MCF 10A (cell line): Measurements from ENCODE around the gene MSL2. TPM values are rescaled to one million over a fixed set of nuclear protein-coding genes. Genes with fewer than 3 reads are reported as not detected.
"Not testable (repeated sequence)": the region's sequence is repeated elsewhere in the genome, so short reads cannot be mapped to it uniquely, and the experiment has no call there.

Experiments used
- BruUV-seq: library from RNA; stranded (reverse); fragments of 400-500 nt; replicated peaks from 2 replicates; lab custom pipeline; 2021; lab: Mats Ljungman, UMichigan
- CTCF ChIA-PET: fragments of 300-600 bp; sonication (Branson Sonifier 250); formaldehyde crosslinking; extraction: SDS; loops from one replicate; lab custom pipeline; 2021; ENCODE audit warnings: antibody characterized with exemption, inconsistent platforms; lab: Yijun Ruan, JAX
- POLR2A ChIA-PET: fragments of 300-600, 350-650 bp; sonication (Branson Sonifier 250); formaldehyde crosslinking; extraction: SDS; loops from one replicate; lab custom pipeline; 2020; ENCODE audit warnings: antibody characterized with exemption, inconsistent platforms; lab: Yijun Ruan, JAX
- DNase-seq: peaks from one replicate; pipeline ENCODE4 v3.0.0-alpha.2; 2018; ENCODE audit not compliant: unreplicated experiment
- H3K27ac Mint-ChIP-seq: one replicate; pipeline ENCODE4 v1.8.0; 2022; ENCODE audit warnings: mild to moderate bottlenecking, low read depth, mixed read lengths; ENCODE audit not compliant: unreplicated experiment
- H3K27me3 Mint-ChIP-seq: one replicate; pipeline ENCODE4 v1.8.0; 2022; ENCODE audit warnings: mixed read lengths; ENCODE audit not compliant: insufficient read depth, unreplicated experiment
- H3K36me3 Mint-ChIP-seq: one replicate; pipeline ENCODE4 v1.8.0; 2022; ENCODE audit warnings: mild to moderate bottlenecking, moderate library complexity, mixed read lengths; ENCODE audit not compliant: insufficient read depth, unreplicated experiment
- H3K4me1 Mint-ChIP-seq: one replicate; pipeline ENCODE4 v1.8.0; 2022; ENCODE audit warnings: mixed read lengths; ENCODE audit not compliant: insufficient read depth, unreplicated experiment
- H3K4me3 Mint-ChIP-seq: one replicate; pipeline ENCODE4 v1.8.0; 2022; ENCODE audit warnings: mild to moderate bottlenecking, moderate library complexity, mixed read lengths; ENCODE audit not compliant: unreplicated experiment
- H3K9me3 Mint-ChIP-seq: one replicate; pipeline ENCODE4 v1.8.0; 2022; ENCODE audit warnings: mixed read lengths; ENCODE audit not compliant: unreplicated experiment
- intact Hi-C: fragments of 100-400 bp; cut with micrococcal nuclease; formaldehyde crosslinking; loops from 2 replicates; pipeline ENCODE4 v1.14.1; 2022
- total RNA-seq: library from RNA; stranded (reverse); gene quantifications from 2 replicates; pipeline ENCODE4 v1.2.3, GENCODE V29; 2022
- TF ChIP-seq, protein P1 (sequence below): fragments of 200-600 bp; IDR thresholded peaks from one replicate; pipeline ENCODE4 v1.8.0; 2022; ENCODE audit warnings: antibody characterized with exemption, mild to moderate bottlenecking; ENCODE audit not compliant: unreplicated experiment

Gene MSL2
- total RNA-seq, 1 experiment from 2014 or later, result 33.4 TPM

- no peak for DNase-seq
- peaks cover 28% of the 10 kb centered on the region for H3K36me3 Mint-ChIP-seq
- POLR2A ChIA-PET, result interaction anchor here (0.6 to 2.5 kb wide), 5 partner anchors 8 to 45 kb away, joined by 3 to 12 read pairs (median 4); partner anchors contain the start of gene MSL2
- no peaks in the 10 kb centered on the region for H3K27me3 Mint-ChIP-seq
- intact Hi-C loops, result no loop called here
- CTCF ChIA-PET, result interaction anchor here (0.6 to 1.3 kb wide), 3 partner anchors 11 to 337 kb away, joined by 3 read pairs; no protein-coding TSS in a partner anchor
- no peak overlapping the region for H3K27ac Mint-ChIP-seq
- TF ChIP-seq, protein P1, sequence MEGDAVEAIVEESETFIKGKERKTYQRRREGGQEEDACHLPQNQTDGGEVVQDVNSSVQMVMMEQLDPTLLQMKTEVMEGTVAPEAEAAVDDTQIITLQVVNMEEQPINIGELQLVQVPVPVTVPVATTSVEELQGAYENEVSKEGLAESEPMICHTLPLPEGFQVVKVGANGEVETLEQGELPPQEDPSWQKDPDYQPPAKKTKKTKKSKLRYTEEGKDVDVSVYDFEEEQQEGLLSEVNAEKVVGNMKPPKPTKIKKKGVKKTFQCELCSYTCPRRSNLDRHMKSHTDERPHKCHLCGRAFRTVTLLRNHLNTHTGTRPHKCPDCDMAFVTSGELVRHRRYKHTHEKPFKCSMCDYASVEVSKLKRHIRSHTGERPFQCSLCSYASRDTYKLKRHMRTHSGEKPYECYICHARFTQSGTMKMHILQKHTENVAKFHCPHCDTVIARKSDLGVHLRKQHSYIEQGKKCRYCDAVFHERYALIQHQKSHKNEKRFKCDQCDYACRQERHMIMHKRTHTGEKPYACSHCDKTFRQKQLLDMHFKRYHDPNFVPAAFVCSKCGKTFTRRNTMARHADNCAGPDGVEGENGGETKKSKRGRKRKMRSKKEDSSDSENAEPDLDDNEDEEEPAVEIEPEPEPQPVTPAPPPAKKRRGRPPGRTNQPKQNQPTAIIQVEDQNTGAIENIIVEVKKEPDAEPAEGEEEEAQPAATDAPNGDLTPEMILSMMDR, result no peak
- TSS peak; percentile 16 for BruUV-seq
- H3K4me1 Mint-ChIP-seq, result peaks cover 46% of the 10 kb centered on the region
- no peak overlapping the region for H3K4me3 Mint-ChIP-seq
- H3K9me3 Mint-ChIP-seq, result no peaks in the 10 kb centered on the region
Measured at GRCh38 chr3:136151219-136151618, 44.9 kb downstream of the MSL2 start.

GRCh38 chr3:136149667-136150066, 46.5 kb downstream of the MSL2 start:
- TF ChIP-seq, protein P1, result no peak
- no peaks in the 10 kb centered on the region for H3K9me3 Mint-ChIP-seq
- H3K36me3 Mint-ChIP-seq, result peaks cover 42% of the 10 kb centered on the region
- peak; percentile 27 for DNase-seq
- peaks cover 46% of the 10 kb centered on the region for H3K4me1 Mint-ChIP-seq
- POLR2A ChIA-PET, result interaction anchor here (0.8 to 2.5 kb wide), 2 partner anchors 43 to 47 kb away, joined by 5 to 12 read pairs; partner anchors contain the start of gene MSL2
- no peak overlapping the region for H3K4me3 Mint-ChIP-seq
- peak overlapping the region; percentile 5 for H3K27ac Mint-ChIP-seq
- intact Hi-C loops, result no loop called here
- CTCF ChIA-PET, result interaction anchor here (0.9 kb wide), 1 partner anchor 14 kb away, joined by 3 read pairs; no protein-coding TSS in a partner anchor
- BruUV-seq, result no TSS peak
- no peaks in the 10 kb centered on the region for H3K27me3 Mint-ChIP-seq

DNA sequence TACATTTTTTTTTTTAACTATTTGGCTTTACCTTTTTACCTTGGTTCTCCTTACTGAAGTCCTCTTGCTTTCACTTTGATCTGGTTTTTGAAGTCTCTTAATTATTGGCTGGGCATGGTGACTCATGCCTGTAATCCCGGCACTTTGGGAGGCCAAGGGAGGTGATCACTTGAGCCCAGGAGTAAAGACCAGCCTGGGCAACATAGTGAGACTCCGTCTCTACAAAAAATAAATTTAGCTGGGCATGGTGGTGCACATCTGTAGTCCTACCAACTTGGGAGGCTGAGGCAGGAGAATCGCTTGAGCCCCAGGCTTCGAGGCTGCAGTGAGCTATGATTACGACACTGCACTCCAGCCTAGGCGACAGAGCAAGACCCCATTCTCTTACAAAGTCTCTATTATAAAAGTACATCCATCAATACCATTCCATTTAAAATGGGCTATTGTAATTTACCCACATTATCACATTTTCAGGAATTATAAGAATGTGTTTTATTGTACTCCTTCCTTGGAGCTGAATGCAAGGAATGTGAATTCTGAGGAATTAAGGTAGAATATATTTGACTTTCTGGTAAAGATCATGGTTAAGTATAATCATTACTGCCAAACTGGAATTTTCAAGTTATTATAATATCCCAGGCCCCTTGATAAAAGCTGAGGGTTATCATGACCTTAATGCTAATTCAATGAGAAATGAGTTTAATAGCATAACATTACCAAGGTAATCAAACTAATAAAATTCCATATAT, 49.0 kb downstream of the MSL2 start:
- intact Hi-C loops, result no loop called here
- Mint-ChIP-seq H3K4me3 (no peak overlapping the region), H3K36me3 (peaks cover 56% of the 10 kb centered on the region), H3K4me1 (peaks cover 39% of the 10 kb centered on the region), H3K27ac (no peak overlapping the region), H3K9me3 (no peaks in the 10 kb centered on the region), H3K27me3 (no peaks in the 10 kb centered on the region)
- ChIA-PET CTCF (interaction anchor here (0.6 to 0.8 kb wide), 4 partner anchors 46 to 112 kb away, joined by 3 to 5 read pairs (median 3); no protein-coding TSS in a partner anchor), POLR2A (interaction anchor here (0.5 to 1.7 kb wide), 4 partner anchors 23 to 194 kb away, joined by 3 to 8 read pairs (median 4); partner anchors contain the start of gene MSL2)
- DNase-seq, result peak; percentile 30
- BruUV-seq, result no TSS peak
- TF ChIP-seq, protein P1, result no peak

DNA sequence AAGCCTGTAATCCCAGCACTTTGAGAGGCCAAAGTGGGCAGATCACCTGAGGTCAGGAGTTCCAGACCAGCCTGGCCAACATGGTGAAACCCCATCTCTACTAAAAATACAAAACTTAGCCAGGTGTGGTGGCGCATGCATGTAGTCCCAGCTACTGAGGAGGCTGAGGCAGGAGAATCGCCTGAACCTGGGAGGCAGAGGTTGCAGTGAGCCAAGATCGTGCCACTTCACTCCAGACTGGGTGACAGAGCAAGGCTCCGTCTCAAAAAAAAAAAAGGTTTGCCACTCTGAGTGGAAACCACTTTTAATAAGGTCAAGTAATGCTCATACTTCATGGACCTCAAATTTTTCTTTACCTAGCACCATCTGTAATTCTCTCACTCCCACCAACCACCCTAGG, 51.7 kb downstream of the MSL2 start:
- intact Hi-C loops, result loop anchor here (5.0 kb wide), 1 partner anchor 108 kb away; the partner anchor contains the start of gene PCCB
- not testable (repeated sequence) for H3K9me3 Mint-ChIP-seq, H3K27me3 Mint-ChIP-seq, H3K4me3 Mint-ChIP-seq, DNase-seq, H3K27ac Mint-ChIP-seq, BruUV-seq
- CTCF ChIA-PET, result interaction anchor here (0.5 to 0.7 kb wide), 4 partner anchors 34 to 1612 kb away, joined by 3 to 4 read pairs (median 4); no protein-coding TSS in a partner anchor
- Mint-ChIP-seq H3K4me1 (peaks cover 36% of the 10 kb centered on the region), H3K36me3 (peaks cover 50% of the 10 kb centered on the region)
- POLR2A ChIA-PET, result interaction anchor here (1.5 kb wide), 1 partner anchor 51 kb away, joined by 8 read pairs; the partner anchor contains the start of gene MSL2
